ENCODE data around the gene NOPCHAP1.
"Not testable (repeated sequence)": the region's sequence is repeated elsewhere in the genome, so short reads cannot be mapped to it uniquely, and the experiment has no call there.

Gene NOPCHAP1

DNA sequence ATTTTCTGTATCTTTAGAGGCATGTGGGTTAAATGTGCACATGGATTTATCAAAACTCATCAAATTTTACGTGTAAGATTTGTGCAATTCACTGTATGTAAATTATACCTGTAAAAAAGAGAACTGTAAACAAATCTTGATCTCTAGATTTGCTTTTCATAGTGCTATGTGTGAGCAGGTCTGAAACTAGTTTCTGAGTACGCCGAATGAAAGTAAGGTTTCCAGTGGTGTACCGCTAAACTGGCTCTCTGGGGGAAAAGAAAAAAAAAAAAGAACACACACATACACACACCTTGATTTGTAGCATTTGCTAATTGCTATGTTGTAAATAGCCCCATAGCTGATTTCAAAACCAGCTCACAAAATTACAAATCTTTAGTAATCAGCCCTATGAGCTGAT, 19.4 kb upstream of the NOPCHAP1 start:
- DNase-seq: no peak

DNA sequence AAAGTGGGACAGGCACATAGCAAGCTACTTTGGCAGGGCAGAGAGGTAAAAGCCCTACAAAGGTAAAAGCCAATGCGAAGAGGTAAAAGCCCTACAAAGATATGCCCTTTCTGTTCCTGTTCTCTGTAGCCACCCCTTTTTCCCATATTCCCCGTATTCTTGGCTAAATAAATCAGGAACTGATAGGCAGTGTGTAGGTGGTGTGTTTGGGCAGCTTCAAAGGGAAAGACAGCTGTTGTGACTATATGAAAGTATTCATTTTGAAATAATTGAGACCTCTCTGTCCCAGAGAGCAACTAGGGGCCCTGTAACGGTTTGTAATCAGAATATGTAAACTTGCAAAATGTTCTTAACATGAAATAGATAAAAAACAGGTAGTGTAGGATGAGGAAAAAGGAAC, 16.8 kb upstream of the NOPCHAP1 start:
- DNase-seq: no peak

DNA sequence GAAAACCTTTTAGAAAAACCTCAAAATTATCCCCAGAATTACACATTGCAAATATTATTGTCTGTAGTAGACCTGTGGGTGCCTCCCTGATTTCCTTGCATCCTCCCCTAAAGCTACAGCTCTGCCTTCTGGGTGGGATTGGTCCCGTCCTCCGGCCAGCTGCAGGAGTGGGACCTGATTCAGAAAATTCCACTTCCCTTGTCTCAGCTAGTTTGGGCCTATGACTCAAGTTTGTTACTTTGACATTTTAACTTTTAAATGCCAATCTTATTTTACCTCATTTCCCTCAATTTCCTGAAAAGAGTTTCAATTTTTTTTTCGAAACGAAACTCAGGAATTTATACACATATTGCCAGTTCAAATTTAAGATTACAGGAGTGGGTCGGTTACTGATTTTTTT, 14.8 kb upstream of the NOPCHAP1 start:
- no peak for DNase-seq

DNA sequence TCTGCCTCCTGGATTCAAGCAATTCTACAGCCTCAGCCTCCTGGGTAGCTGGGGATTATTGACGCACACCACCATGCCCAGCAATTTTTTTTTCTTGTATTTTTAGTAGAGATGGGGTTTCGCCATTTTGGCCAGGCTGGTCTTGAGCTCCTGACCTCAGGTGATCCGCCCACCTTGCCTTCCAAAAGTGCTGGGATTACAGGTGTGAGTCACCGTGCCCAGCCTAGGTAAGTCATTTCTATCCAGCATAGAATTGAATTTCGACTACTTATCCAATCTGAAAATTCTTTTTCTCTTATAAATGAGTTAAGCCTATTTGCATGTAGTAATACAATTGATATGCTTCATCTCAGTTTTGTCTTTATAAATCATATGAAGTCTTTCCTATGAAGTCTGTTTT, 12.9 kb upstream of the NOPCHAP1 start:
- no peak for DNase-seq

DNA sequence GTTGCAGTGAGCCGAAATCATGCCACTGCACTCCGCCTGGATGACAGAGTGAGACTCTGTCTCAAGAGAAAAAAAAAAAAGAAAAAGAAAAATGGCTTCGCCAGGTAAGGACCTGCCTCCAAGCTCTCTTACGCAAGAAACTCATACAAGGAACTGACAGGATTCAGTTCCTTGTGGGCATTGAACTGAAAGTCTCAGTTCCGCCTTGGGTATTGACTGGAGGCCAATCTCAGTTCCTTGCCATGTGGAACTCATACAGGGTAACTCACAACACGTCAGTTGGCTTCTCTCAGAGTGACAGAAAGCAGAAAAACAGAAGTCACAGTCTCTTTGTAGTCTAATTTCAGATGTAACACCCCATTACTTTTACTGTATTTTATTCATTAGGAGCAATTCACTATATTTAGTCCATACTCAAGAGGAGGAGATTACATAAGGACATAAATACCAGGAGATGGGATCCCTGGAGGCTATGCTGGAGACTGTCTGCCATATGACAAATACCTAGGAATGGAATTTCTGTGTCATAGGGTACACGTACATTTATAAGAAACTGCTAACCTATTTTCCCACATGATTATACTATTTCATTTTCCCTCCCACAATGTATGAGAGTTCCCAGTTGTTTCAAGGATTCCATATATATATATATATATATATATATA, 11.4 kb upstream of the NOPCHAP1 start:
- DNase-seq: no peak

DNA sequence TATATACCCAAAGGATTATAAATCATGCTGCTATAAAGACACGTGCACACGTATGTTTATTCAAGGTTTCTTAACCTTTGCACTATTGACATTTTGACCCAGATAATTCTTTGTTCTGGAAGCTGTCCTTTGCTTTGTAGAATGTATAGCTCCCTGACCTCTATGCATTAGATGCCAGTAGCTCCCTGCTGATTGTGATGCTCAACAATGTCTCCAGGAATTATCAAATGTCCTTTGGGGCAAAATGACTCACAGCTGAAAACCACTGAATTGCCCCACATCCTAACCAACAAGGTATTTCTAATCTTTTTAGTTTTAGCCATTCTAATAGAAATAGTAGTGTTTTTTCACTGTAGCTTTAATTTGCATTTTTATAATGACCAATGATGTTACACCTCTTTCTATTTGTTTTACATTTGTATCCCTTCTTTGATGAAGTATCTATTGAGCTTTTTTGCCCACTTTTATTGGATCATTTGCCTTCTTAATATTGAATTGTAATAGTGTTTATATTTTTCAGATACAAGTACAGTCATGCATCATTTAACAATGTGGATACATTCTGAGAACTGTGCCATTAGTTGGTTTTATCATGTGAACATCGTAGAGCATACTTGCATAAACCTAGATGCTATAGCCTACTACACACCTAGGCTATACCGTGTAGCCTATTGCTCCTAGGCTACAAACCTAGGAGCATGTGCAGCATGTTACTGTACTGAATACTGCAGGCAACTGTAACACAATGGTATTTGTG, 10.4 kb upstream of the NOPCHAP1 start:
- DNase-seq: no peak

DNA sequence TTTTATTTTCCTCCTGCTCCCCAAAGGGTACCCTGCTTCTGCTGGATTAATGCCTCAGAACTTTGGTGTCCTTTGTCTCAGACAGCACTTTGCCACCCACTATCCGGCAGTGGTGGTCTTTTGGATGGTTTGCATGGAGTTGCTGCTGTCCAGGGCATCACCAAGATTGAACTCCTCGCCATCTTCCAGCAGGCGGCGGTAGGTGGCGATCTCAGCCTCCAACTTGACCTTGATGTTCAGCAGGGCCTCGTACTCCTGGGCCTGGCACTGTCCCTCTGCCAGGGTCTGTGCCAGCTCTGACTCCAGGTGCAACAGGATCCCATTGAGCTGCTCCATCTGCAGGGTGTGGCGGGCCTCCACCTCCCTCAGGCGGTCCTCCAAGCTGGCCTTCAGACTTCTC, 9.4 kb upstream of the NOPCHAP1 start:
- DNase-seq: no peak

DNA sequence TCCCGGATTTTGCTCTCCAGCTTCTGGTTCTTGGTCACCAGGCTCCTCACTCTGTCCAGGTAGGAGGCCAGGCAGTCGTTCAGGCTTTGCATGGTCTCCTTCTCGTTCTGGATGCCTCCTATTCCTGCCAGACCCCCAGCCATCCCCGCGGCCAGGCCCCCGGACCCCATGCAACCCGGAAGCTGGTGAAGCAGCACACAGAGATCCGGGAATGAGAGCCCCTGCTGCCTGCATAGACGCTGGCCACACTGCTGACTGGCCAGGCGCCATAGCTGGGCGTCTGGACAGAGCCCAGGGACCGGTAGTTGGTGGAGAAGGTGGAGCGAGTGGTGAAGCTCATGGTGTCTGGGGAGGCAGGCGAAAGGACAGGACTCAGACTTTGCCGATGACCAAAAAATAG, 8.4 kb upstream of the NOPCHAP1 start:
- DNase-seq: not testable (repeated sequence)

DNA sequence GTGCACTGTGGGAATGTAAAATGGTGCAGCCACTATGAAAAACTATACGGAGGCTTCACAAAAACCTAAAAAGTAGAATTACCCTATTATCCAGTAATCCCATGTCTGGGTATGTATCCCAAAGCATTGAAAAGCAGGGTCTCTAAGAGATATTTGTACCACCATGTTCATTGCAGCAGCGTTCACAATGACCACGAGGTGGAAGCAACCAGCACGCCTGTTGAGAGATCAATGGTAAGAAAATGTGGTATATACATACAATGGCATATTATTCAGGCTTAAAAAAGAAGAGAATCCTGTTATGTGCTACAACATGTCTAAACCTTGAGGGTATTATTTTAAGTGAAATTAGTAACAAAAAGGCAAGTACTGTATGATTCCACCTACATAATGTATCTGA, 910 bp upstream of the NOPCHAP1 start:
- DNase-seq: no peak

DNA sequence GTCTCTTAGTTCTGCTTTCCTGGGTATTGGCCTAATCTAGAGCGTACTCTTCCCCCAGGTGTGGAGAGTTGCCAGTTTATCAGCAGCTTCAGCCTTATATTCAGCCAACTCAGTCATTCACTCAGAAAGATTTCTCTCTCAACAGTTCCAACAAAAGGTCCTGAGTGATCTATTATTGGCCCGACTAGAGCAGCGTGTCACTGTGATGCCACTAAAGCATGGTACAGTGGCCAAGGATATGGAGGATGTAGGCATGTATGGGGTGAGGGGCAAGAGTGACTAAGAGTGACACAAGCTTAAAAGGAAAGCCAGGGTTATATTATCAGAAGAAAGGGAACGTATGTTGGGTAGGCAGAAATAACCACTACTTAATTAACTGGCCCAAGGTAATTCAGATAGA, 4.8 kb downstream of the NOPCHAP1 start:
- DNase-seq: no peak

DNA sequence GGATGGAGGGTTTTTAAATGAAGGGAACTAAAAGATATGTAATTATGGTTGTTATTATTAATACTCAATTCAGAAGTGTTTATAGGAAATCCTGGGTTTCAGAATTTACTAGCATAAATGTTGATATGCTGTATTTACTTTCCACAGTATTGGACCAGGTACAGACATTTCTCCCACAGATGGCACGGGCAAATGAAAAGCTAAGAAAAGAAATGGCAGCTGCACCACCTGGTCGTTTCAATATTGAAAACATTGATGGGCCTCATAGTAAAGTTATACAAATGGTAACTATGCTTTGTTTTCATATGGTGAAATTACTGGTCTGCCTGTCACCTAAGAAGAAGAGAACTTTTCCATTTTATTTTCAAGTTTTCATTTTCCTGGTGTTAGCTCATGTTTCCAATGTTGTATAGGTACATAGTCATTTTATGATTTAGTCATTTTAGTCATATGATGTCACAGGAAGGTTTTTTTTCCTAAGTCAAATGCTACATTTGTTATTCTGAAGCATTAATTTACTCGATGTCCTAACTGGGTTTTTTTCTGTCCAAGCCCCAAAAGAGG, 5.5 kb downstream of the NOPCHAP1 start:
- no peak for DNase-seq

DNA sequence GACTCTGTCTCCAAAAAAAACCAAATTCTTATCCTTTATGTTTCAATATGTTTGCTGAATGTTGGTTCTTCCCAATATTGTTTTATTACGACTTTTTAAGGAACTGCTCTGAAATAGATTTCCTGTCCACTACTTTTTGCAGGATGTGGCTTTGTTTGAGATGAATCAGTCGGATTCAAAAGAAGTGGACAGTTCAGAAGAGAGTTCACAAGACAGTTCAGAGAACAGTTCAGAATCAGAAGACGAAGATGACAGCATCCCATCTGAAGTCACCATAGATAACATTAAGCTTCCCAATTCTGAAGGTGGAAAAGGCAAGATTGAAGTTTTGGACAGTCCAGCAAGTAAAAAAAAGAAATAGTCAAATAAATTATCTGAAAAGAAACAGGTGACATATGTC, 8.2 kb downstream of the NOPCHAP1 start:
- no peak for DNase-seq

DNA sequence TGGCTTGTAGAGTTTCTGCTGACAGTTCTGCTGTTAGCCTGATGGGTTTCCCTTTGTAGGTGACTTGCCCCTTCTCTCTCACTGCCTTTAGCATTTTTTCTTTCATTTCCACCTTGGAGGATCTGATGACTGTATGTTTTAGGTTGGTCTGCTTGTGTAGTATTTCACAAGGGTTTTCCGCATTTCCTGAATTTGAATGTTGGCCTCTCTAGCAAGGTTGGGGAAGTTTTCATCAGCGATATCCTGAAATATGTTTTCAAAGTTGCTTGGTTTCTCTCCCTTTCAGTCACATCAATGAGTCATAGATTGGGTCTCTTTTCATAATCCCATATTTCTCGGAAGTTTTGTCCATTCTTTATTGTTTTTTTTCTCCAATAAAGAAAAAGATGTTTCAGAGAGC, 11.4 kb downstream of the NOPCHAP1 start:
- no peak for DNase-seq

DNA sequence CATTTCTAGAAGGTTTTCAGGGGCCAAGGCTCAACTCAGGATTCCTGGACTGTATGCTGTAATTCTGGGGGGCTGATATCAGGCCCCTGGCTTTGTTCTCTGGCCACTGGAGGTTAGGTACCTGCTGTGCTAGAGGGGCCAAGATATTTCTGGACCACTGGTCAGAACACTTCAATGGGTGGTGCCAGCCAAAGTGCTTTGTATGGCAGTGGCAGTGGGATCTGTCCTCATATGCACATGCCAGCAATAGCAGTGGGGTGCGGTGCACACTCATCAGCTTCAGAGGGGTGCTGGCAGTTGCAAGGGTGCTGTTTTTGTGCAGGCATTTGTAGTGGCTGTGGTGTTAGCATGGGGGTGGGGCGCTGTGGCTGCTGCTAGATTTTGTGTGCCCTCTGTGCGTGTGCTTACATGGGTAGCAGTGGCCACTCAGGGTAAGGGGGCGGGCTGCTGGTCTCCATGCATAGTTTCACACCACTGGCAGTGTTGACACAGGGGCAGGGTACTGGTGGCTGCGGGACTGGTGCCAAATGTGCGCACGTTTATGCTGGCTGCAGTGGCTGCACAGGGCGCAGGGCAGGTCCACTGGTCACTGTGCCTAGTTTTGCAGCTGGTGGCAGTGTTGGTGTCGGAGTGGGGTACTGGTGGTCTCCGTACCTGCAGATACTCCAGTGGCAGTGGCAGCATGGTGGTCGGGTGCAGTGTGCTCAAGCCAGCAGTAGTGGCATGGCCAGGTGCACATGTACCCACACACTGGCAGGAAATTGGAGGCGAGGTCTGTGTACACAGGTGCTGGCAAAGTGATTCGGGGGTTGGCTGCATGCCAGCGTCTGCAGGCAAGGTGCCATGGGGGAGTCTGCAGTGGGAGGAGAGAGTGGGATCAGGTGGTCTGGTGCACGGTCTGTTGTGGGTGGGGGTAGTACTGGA, 12.6 kb downstream of the NOPCHAP1 start:
- DNase-seq: no peak

DNA sequence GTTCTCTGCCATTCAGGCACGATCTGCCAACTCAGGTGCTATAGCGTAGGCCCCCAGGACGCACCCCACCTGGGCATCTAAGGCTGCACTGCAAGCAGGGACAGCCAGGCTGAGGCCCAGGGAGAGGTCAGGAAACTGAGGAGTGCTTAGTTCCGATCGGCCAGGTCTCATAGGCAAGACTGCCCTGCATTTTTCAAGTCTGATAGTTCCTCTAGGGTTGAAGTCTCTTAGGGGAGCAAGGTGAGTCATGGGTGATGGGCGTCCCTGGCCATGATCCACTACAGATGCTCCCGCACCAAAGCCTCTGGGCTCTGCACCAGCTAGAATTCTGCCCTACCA, 13.2 kb downstream of the NOPCHAP1 start:
- DNase-seq: no peak

DNA sequence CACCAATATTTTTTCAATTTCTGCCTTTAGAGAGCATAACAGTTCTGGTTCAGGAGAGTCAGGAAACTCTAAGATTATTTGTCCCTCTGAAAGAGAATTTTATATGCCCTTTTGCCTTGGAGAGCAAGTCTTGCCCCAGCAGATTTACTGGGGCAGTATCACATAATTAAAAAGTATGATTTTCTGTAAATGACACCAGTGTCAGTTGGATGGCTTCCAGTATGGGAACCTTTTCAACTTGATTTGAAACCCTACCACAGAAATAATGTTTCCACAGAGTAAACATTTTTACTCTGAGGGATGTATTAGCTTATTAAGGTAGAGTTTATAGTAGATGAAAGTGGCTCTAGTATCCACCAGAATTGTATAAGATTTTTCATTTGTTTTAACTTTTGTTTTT, 15.4 kb downstream of the NOPCHAP1 start:
- DNase-seq: no peak

DNA sequence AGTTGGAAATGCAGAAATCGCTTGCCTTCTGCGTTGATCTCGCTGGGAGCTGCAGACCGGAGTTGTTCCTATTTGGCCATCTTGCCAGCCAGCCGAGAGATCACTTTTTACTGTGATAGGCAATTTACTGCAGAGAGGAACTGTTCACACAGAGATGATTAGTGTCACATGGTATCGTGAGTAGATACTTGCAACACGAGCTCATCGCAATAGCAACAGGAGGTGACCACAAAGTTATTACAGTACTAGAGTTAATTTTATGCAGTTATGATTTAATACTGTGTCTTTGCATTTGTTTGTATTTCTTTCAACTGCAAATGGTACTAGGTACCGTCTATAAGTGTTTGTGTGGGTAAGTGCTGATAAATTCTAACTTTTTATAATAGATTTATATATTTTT, 27.8 kb downstream of the NOPCHAP1 start:
- DNase-seq: no peak

DNA sequence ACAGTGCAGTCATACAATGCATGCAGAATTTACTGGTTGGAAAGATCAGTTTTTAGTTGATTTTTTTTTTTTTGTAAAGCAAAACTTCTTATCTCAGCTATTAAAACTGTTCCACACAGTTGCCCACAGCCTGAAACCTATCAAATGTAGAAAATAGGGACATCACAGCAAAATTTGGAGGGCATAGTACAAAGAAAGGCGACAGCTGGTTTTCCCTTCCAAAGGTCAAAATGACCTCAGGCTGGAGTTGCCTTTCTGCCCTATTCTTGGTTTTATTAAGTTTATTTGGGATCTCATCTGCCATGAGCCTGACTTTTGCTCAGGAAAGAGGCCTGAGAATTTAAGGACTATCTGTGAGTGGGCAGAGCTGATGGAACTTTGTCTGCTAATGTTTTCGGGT, 28.5 kb downstream of the NOPCHAP1 start:
- no peak for DNase-seq

DNA sequence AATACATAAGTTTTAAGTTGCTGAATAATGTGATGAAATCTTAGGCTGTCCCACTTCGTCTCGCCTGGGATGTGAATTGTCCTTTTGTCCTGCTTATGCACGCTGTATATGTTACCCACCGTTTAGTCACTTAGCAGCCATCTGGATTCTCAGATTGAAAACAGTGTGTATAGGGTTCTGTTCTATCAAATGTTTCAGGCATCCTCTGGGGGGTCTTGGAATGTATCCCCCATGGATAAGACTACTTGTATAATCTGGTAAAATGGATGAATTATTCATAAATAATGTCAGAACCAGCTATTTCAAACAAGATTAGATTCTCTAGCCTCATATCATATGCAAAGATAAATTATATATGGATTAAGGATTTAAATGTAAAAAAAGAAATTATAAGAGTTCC, 29.4 kb downstream of the NOPCHAP1 start:
- DNase-seq: no peak

DNA sequence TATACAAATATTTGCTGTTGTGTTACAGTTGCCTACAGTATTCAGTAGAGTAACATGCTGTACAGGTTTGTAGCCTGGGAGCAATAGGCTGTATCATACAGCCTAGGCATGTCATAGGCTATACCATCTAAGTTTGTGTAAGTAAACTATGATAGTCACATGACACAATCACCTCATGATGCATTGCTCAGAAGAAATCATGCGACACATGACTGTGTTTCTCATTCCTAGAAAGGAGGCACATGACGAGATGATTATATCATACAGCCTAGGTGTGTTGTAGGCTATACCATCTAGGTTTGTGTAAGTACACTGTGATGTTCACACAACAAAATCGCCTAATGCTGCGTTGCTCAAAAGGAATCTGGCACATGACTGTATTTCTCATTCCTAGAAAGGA, 31.9 kb downstream of the NOPCHAP1 start:
- DNase-seq: no peak

DNA sequence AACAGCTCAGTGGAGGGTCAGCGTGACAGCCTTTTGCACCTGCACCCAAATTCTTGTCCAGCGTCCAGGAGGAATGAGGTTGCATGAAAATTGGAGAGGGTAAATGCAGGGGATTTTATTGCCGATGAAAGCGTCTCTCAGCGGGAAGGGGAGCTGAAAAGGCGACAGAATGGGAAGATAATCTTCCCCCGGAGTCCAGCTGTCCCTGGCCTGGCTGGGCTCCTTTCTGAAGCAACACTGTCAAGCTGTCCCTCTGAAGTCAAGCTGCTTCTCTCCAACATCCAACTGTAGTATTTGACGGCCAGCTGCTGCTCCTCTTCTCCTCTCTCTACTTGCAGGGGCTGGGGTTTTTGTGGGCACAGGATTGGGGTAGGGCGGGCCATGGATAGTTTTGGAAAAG, 32.7 kb downstream of the NOPCHAP1 start:
- DNase-seq: no peak

DNA sequence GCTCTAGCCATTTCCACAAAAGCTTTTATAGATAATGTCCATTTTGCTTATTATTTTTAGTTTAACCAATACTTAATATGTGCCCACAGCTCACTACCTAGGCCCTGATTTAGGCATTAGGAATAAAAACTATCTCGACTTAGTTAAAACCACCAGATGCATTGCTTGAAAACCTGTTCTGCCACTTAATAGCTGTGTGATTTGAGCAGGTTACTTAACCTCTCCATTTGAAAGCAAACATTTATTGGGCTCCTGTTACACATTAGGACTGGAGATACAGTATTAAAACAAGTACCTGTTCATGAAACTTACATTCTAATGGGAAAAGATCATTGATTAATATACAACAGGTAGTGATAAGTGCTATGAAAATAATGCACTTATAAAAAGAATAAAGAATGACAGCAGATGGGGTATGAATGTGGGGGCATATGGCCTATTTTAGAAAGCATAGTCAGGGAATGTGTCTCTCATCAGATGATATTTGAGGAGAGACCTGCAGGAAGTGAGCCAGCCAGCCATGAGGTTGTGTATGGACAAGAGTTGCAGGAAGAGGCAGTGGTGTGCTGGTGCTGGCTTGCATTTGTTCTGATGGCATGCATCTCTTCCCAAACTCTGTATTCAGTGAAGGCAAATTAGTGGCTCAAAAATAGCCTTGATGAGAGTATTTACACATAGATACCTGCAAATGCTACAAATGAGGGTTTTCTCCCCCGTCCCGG, 34.3 kb downstream of the NOPCHAP1 start:
- DNase-seq: no peak

DNA sequence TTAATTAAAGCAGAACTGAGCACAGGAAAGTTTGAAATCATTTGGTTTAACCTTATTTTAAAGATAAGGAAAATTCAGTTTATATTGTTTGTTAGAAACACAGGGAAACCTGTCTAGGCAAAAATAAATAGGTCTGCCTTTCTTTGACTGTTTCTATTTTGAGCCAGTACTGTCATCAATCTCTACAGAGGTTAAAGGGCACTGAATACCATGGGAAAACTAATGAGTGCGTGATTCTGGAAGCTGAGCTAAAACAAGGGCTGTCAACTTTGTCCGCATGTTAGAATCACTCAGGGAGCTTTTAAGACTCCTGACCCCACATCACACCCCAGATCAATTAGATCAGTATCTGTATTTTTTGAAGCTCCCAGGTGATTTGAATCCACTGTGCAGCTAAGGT, 38.8 kb downstream of the NOPCHAP1 start:
- DNase-seq: no peak

Measured in activated CD8-positive, alpha-beta memory T cell treated with anti-CD3 and anti-CD28 coated beads for 24 hours (primary cell).